Naive thymus-derived CD8-positive, alpha-beta T cell (primary cell): Measurements from ENCODE around the gene RSBN1L. TPM values are rescaled to one million over a fixed set of nuclear protein-coding genes. Genes with fewer than 3 reads are reported as not detected.

ENCODE experiments used
- ATAC-seq, 2 donors: fragments of 150-1000 bp; cut with Tn5 transposase in 1 of 2; sonication (Bioruptor Pico), chemical (Tn5 transposase) in 1 of 2; 1 replicate in 1 of 2; 2 replicates in 1 of 2; pipeline ENCODE4 v1.10.0; 2021; ENCODE audit warnings: mild to moderate bottlenecking in 2 of 2, moderate library complexity in 2 of 2
- POLR2A ChIA-PET: fragments of 350-600 bp; sonication (Branson Sonifier 250); formaldehyde crosslinking; loops from one replicate; lab custom pipeline; 2021; ENCODE audit warnings: antibody characterized with exemption; lab: Charles Lee
- DNase-seq, 10 donors: peaks; one replicate each; pipeline versions ENCODE4 v3.0.0 to v3.0.0-alpha.2; 2020 to 2022
- H3K27ac Mint-ChIP-seq, 10 donors: one replicate each; pipeline ENCODE4 v1.8.0; 2020 to 2022; ENCODE audit warnings: mild to moderate bottlenecking in 10 of 10, mixed read lengths in 10 of 10, moderate library complexity in 4 of 10, inconsistent platforms in 1 of 10
- H3K27me3 Mint-ChIP-seq, 5 donors: one replicate each; pipeline ENCODE4 v1.8.0; 2021 to 2022; ENCODE audit warnings: mixed read lengths in 5 of 5
- H3K36me3 Mint-ChIP-seq, 3 donors: one replicate each; pipeline ENCODE4 v1.8.0; 2020 to 2022; ENCODE audit warnings: mixed read lengths in 3 of 3, mild to moderate bottlenecking in 2 of 3, inconsistent platforms in 1 of 3
- H3K4me1 Mint-ChIP-seq, 4 donors: one replicate each; pipeline ENCODE4 v1.8.0; 2021 to 2022; ENCODE audit warnings: mixed read lengths in 4 of 4
- H3K4me3 Mint-ChIP-seq, 10 donors: one replicate each; pipeline ENCODE4 v1.8.0; 2020 to 2022; ENCODE audit warnings: mild to moderate bottlenecking in 10 of 10, mixed read lengths in 10 of 10, moderate library complexity in 6 of 10, inconsistent platforms in 1 of 10
- H3K9me3 Mint-ChIP-seq, 9 donors: one replicate each; pipeline ENCODE4 v1.8.0; 2020 to 2022; ENCODE audit warnings: mixed read lengths in 9 of 9, mild to moderate bottlenecking in 3 of 9, inconsistent platforms in 1 of 9, moderate library complexity in 1 of 9
- polyA plus RNA-seq, 3 donors: library from polyadenylated mRNA; unstranded; fragments of 300-500 nt; fragmentation: Illumina TruSeq; gene quantifications; one replicate each; pipeline ENCODE4 v1.2.3, GENCODE V29; 2021
- total RNA-seq, 8 experiments: library from RNA in 2 of 8; stranded (reverse) in 2 of 8; gene quantifications; one replicate each; pipeline ENCODE4 v1.2.3 and lab custom pipeline; 2021 to 2026

Gene RSBN1L
- total and polyA plus RNA-seq, 5 experiments from 2014 or later: 5.9 to 47.9 (median 8.2) TPM

GRCh38 chr7:77662869-77663268, 33.4 kb upstream of the RSBN1L start:
- POLR2A ChIA-PET: no interaction called here
- ATAC-seq: no peak
- no peaks in the 10 kb centered on the region for H3K9me3 Mint-ChIP-seq
- no peaks in the 10 kb centered on the region for H3K4me1 Mint-ChIP-seq
- no peak overlapping the region for H3K4me3 Mint-ChIP-seq
- H3K36me3 Mint-ChIP-seq: no peaks in the 10 kb centered on the region
- peak overlapping the region in 1 of 10 donors; percentile 88 for H3K27ac Mint-ChIP-seq
- no peak for DNase-seq
- no peaks in the 10 kb centered on the region for H3K27me3 Mint-ChIP-seq

GRCh38 chr7:77664715-77665114, 31.5 kb upstream of the RSBN1L start:
- no peaks in the 10 kb centered on the region for H3K36me3 Mint-ChIP-seq
- ATAC-seq (no peak), DNase-seq (no peak)
- no peaks in the 10 kb centered on the region for H3K4me1 Mint-ChIP-seq
- H3K4me3 Mint-ChIP-seq: no peak overlapping the region
- POLR2A ChIA-PET: no interaction called here
- no peak overlapping the region for H3K27ac Mint-ChIP-seq
- no peaks in the 10 kb centered on the region for H3K9me3 Mint-ChIP-seq
- no peaks in the 10 kb centered on the region for H3K27me3 Mint-ChIP-seq

DNA sequence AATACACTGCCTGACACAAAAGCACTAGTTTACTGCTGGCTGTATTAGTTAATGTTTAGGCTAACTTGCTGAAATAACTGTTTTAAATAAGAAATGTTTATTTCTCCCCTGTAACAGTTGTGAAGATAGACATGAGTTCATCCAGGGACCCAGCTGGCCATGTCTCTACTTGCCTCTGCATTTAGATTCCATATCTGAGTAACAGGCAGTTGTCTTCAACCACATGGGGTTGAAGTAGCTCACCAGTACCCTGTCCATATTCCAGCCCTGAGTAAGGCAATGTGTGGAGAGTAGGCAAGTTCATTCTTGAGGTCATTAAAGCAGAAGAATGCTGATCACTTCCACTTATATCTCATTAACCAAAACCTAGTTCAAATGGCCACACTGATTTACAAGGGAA, 31.1 kb upstream of the RSBN1L start:
- Mint-ChIP-seq H3K36me3 (no peaks in the 10 kb centered on the region), H3K27me3 (no peaks in the 10 kb centered on the region), H3K27ac (no peak overlapping the region), H3K9me3 (no peaks in the 10 kb centered on the region), H3K4me1 (no peaks in the 10 kb centered on the region), H3K4me3 (no peak overlapping the region)
- ATAC-seq (no peak), DNase-seq (no peak)
- POLR2A ChIA-PET: no interaction called here

DNA sequence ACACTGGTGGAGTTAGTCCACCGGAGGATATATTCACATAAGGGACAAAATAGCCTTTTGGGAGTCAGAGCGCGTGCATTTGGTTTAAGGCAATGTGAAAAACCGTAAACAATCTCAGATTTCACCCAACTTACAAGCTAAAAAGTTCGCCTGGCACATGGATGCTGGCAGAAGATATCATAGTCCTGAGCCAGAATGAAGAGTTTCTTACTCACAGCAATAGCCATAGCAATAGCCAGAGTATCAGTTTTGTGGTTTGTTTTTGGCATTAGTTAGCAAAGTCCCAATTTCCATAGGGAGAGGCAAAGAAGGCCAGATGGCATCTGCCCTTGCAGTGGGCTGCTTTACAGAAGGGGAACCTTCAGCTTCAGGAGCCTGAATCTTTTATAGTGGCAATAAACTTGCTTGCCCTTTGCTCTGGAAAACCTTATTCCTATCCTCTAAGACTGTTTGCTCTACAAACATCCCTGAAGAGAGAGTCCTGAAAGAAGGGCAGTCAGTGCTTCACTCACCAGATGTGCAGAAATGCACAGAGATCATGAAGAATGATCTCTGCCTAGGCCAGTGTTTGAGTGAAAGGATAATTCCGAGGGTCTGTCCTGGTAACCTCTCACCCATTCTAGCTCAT, 28.7 kb upstream of the RSBN1L start:
- Mint-ChIP-seq H3K4me1 (no peaks in the 10 kb centered on the region), H3K27ac (no peak overlapping the region), H3K36me3 (no peaks in the 10 kb centered on the region), H3K27me3 (no peaks in the 10 kb centered on the region), H3K4me3 (no peak overlapping the region), H3K9me3 (no peaks in the 10 kb centered on the region)
- ATAC-seq (no peak), DNase-seq (no peak)
- POLR2A ChIA-PET: no interaction called here

DNA sequence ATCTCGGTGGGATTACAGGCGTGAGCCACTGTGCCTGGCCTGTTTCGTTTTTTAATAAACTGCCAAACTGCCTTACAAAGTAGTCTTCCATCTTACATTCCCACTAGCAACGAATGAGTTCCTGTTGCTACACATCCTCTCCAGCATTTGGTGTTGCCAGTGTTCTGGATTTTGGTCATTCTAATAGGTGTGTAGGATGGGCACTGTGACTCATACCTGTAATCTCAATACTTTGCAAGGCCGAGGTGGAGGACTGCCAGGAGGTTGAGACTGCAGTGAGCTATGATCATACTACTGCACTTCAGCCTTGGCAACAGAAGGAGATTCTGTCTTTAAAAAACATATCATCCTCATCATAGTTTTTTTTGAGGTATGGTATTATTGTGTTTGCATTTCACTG, 21.4 kb upstream of the RSBN1L start:
- no peak for DNase-seq
- no peaks in the 10 kb centered on the region for H3K27me3 Mint-ChIP-seq
- POLR2A ChIA-PET: interaction anchor here (0.7 to 1.5 kb wide), 3 partner anchors 21 to 159 kb away, joined by 3 to 5 read pairs (median 3); partner anchors contain the start of gene RSBN1L
- H3K36me3 Mint-ChIP-seq: peaks cover 0 to 3% (median 0%) of the 10 kb centered on the region in 3 donors
- H3K4me3 Mint-ChIP-seq: no peak overlapping the region
- H3K27ac Mint-ChIP-seq: no peak overlapping the region
- no peaks in the 10 kb centered on the region for H3K4me1 Mint-ChIP-seq
- no peak for ATAC-seq
- no peaks in the 10 kb centered on the region for H3K9me3 Mint-ChIP-seq

- H3K36me3 Mint-ChIP-seq: peaks cover 0 to 24% (median 14%) of the 10 kb centered on the region in 3 donors
- no peak overlapping the region for H3K4me3 Mint-ChIP-seq
- no peaks in the 10 kb centered on the region for H3K27me3 Mint-ChIP-seq
- H3K9me3 Mint-ChIP-seq: no peaks in the 10 kb centered on the region
- peaks cover 0 to 3% (median 0%) of the 10 kb centered on the region in 4 donors for H3K4me1 Mint-ChIP-seq
- POLR2A ChIA-PET: no interaction called here
- H3K27ac Mint-ChIP-seq: no peak overlapping the region
- ATAC-seq (no peak), DNase-seq (no peak)
These were observed 16.7 kb upstream of the RSBN1L start for GRCh38 chr7:77679608-77680007.

DNA sequence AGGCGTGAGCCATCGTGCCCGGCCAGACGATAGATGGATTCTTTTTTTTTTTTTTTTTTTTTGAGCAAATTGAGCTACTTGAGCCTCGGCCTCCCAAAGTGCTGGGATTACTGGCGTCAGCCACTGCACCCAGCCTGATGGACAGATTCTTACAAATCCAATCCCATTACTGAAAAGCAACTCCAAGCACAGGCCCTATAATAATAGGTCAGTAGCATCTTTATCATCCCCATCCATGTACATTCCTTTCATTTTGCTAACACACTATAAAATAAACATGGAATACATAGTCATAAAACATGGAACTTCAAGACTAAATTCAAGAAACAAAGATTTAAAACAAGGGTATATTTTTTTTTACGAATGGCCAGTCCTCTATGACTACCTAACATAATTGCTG, 16.0 kb upstream of the RSBN1L start:
- ATAC-seq: no peak

DNA sequence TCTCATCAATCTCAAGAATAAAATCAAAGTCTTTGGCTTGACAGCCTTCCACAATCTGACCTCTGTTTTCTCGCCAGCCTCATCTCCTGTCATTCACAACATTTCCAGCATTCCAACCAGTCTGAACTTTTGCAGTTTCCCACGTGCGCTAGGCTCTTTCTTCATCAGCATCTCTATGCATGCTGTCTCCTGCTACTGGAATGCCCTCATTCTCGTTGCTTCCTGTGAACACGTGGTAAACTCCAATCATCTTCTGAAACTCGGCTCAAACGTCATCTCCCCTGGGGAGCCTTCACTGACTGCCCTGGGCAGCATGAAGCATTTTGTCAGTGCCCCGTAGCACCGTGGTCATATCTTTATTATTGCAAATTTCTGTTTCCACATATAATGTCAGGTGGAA, 12.2 kb upstream of the RSBN1L start:
- no peak overlapping the region for H3K4me3 Mint-ChIP-seq
- ATAC-seq: no peak
- H3K27ac Mint-ChIP-seq: peak overlapping the region in 1 of 10 donors; percentile 84
- no peaks in the 10 kb centered on the region for H3K27me3 Mint-ChIP-seq
- H3K4me1 Mint-ChIP-seq: peaks cover 14 to 30% (median 25%) of the 10 kb centered on the region in 4 donors
- no peak for DNase-seq
- no peaks in the 10 kb centered on the region for H3K9me3 Mint-ChIP-seq
- H3K36me3 Mint-ChIP-seq: peaks cover 0 to 26% (median 14%) of the 10 kb centered on the region in 3 donors
- POLR2A ChIA-PET: no interaction called here

More for the DNA sequence above, 16.0 kb upstream of the RSBN1L start:
- Mint-ChIP-seq H3K27ac (no peak overlapping the region), H3K36me3 (peaks cover 0 to 26% (median 14%) of the 10 kb centered on the region in 3 donors), H3K27me3 (no peaks in the 10 kb centered on the region), H3K4me3 (no peak overlapping the region), H3K9me3 (no peaks in the 10 kb centered on the region), H3K4me1 (peaks cover 0 to 3% (median 2%) of the 10 kb centered on the region in 4 donors)
- POLR2A ChIA-PET: interaction anchor here (0.6 kb wide), 1 partner anchor 20 kb away, joined by 4 read pairs; no protein-coding TSS in a partner anchor
- DNase-seq: no peak

- Mint-ChIP-seq H3K4me3 (peak overlapping the region in 1 of 10 donors; percentile 12), H3K9me3 (no peaks in the 10 kb centered on the region), H3K27me3 (no peaks in the 10 kb centered on the region), H3K4me1 (peaks cover 16 to 34% (median 27%) of the 10 kb centered on the region in 4 donors), H3K36me3 (peaks cover 0 to 23% (median 14%) of the 10 kb centered on the region in 3 donors), H3K27ac (peak overlapping the region in 1 of 10 donors; percentile 24)
- no peak for DNase-seq
- ATAC-seq: no peak
- POLR2A ChIA-PET: interaction anchor here (0.5 to 0.6 kb wide), 2 partner anchors 8 to 332 kb away, joined by 3 to 4 read pairs; no protein-coding TSS in a partner anchor
These were observed 11.0 kb upstream of the RSBN1L start for GRCh38 chr7:77685233-77685632.

- peak; percentile 42 to 53 for ATAC-seq
- Mint-ChIP-seq H3K9me3 (no peaks in the 10 kb centered on the region), H3K27ac (peak overlapping the region in 9 of 10 donors; percentile 35 to 90 (median 65)), H3K4me3 (peak overlapping the region in 9 of 10 donors; percentile 1 to 53 (median 34)), H3K36me3 (peaks cover under 1 to 18% (median 14%) of the 10 kb centered on the region in 3 donors), H3K27me3 (no peaks in the 10 kb centered on the region), H3K4me1 (peaks cover 17 to 39% (median 35%) of the 10 kb centered on the region in 4 donors)
- peak in 3 of 10 donors; percentile 24 to 38 (median 35) for DNase-seq
- POLR2A ChIA-PET: interaction anchor here (0.6 to 2.3 kb wide), 4 partner anchors 9 to 62 kb away, joined by 3 to 12 read pairs (median 4); partner anchors contain the start of gene RSBN1L
These were observed 9.0 kb upstream of the RSBN1L start for GRCh38 chr7:77687100-77687746.

GRCh38 chr7:77687747-77688144, 8.5 kb upstream of the RSBN1L start:
- no peaks in the 10 kb centered on the region for H3K9me3 Mint-ChIP-seq
- POLR2A ChIA-PET: interaction anchor here (0.7 to 2.3 kb wide), 2 partner anchors 9 to 36 kb away, joined by 3 to 12 read pairs; partner anchors contain the start of gene RSBN1L
- peak overlapping the region; percentile 1 to 53 (median 34) for H3K4me3 Mint-ChIP-seq
- no peaks in the 10 kb centered on the region for H3K27me3 Mint-ChIP-seq
- H3K36me3 Mint-ChIP-seq: peaks cover 4 to 15% (median 10%) of the 10 kb centered on the region in 3 donors
- H3K27ac Mint-ChIP-seq: peak overlapping the region in 9 of 10 donors; percentile 35 to 90 (median 65)
- peaks cover 20 to 44% (median 38%) of the 10 kb centered on the region in 4 donors for H3K4me1 Mint-ChIP-seq
- DNase-seq: no peak
- peak; percentile 56 to 82 for ATAC-seq

GRCh38 chr7:77690289-77690688, 6.0 kb upstream of the RSBN1L start:
- no peak overlapping the region for H3K4me3 Mint-ChIP-seq
- ATAC-seq (no peak), DNase-seq (no peak)
- no peaks in the 10 kb centered on the region for H3K27me3 Mint-ChIP-seq
- H3K9me3 Mint-ChIP-seq: no peaks in the 10 kb centered on the region
- H3K36me3 Mint-ChIP-seq: peaks cover 0 to 4% (median 0%) of the 10 kb centered on the region in 3 donors
- POLR2A ChIA-PET: no interaction called here
- H3K27ac Mint-ChIP-seq: peak overlapping the region in 1 of 10 donors; percentile 17
- peaks cover 21 to 57% (median 53%) of the 10 kb centered on the region in 4 donors for H3K4me1 Mint-ChIP-seq
